ENCODE data around the gene PDCD2L. TPM values are rescaled to one million over a fixed set of nuclear protein-coding genes. Genes with fewer than 3 reads are reported as not detected.

The PDCD2L gene, protein sequence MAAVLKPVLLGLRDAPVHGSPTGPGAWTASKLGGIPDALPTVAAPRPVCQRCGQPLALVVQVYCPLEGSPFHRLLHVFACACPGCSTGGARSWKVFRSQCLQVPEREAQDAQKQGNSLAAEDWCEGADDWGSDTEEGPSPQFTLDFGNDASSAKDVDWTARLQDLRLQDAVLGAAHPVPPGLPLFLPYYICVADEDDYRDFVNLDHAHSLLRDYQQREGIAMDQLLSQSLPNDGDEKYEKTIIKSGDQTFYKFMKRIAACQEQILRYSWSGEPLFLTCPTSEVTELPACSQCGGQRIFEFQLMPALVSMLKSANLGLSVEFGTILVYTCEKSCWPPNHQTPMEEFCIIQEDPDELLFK
- total RNA-seq = 10 to 100 TPM; 24.8 to 34.1 TPM

DNA sequence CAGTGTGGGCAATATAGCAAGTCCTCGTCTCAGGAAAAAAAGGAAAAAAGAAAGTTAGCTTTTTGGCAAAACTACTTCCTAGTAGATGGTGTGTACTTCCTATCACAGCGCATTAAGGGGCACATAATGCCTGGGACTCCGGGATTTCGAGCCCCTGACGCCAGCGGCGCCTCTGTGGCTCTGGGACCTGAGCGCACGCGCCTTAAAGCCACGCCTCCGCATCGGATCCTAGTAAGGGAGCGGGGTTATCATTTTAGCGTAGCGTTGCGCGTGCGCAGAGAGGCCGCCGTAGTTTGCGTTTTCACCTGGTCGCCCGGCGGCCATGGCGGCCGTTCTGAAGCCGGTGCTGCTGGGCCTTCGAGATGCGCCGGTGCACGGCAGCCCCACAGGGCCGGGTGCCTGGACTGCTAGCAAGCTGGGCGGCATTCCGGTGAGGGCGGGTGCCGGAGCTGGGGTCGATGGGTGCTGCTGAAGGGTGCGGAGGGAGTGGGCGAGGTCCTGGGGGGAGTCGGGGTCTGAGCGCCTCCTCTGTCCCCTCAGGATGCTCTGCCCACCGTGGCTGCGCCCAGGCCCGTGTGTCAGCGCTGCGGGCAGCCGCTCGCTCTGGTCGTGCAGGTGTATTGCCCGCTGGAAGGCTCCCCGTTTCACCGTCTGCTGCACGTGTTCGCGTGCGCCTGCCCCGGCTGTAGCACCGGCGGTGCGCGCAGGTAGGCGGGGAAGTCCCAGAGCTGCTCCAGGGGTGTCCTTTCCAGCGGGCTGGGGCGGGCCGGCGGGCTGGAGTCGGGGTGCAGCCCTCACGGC, at the start of gene PDCD2L:
Gene PDCD2L, plus strand, starts transcription at position 291 of the 801 bp plus-strand sequence. Its CDS starts 32 bp downstream, at position 323.
- Mint-ChIP-seq H3K4me3 (peak within 1 kb of the TSS; percentile 87), H3K27ac (peak within 1 kb of the TSS; percentile 71), H3K36me3 (ENCODE audit: low read depth) (peaks cover 19% of the 10 kb centered on the region), H3K4me1 (ENCODE audit: low read depth) (peaks cover 24% of the 10 kb centered on the region), H3K9me3 (no peaks in the 10 kb centered on the region), H3K27me3 (ENCODE audit: low read depth) (no peaks in the 10 kb centered on the region)
- peak; percentile 96 for DNase-seq
- CTCF ChIA-PET = no interaction called here
- intact Hi-C loops (cut with micrococcal nuclease) = loop anchor here (1.0 to 2.0 kb wide), 4 partner anchors 24 to 232 kb away; partner anchors contain the start of genes GPI, LSM14A and UBA2

DNA sequence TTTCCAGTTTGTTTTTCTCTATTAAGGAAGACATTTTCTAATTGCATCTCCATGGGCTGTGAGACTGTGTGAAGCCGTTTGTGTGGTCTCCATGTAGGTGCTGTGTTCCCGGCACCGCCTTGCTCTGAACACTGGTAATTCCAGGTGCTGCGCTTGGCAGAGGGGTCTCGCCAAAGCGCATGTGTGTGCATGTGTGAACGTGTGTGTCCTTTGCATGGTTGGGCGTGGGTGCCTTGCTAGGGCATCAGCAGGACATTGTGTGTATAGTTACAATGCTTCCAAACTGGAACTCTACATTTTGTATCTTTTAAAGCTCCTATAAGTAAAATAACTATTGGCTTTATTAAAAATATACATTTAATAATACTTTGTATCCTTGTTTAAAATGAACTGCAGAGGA, 49.0 kb upstream of the PDCD2L start:
- no peak overlapping the region for H3K4me3 Mint-ChIP-seq

DNA sequence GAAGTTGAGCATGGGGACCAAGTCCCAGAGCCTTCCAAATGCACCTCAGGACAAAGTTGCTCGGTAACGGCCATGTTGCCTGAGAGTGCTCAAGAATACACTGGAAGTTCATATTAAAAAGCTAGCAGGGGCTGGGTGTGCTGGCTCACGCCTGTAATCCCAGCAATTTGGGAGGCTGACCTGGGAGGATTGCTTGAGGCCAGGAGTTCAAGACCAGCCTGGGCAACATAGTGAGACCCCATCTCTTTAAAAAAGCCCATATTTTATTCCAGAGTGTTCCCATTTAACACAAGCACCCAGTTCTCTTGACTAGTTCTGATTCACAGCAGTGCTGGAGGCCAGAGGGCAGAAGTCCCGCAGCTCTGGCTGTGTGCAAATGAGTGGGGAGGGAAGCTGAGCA, 47.3 kb upstream of the PDCD2L start:
- intact Hi-C loops (cut with micrococcal nuclease) = no loop called here
- no peak for DNase-seq
- CTCF ChIA-PET = interaction anchor here (0.5 to 1.4 kb wide), 3 partner anchors 8 to 143 kb away, joined by 3 to 7 read pairs (median 3); partner anchors contain the start of gene GPI
- H3K9me3 Mint-ChIP-seq = no peaks in the 10 kb centered on the region
- peaks cover 2% of the 10 kb centered on the region for H3K36me3 Mint-ChIP-seq (ENCODE audit: low read depth)
- peak overlapping the region; percentile 24 for H3K27ac Mint-ChIP-seq
- H3K4me3 Mint-ChIP-seq = no peak overlapping the region
- peaks cover 25% of the 10 kb centered on the region for H3K4me1 Mint-ChIP-seq (ENCODE audit: low read depth)
- no peaks in the 10 kb centered on the region for H3K27me3 Mint-ChIP-seq (ENCODE audit: low read depth)

More for the DNA sequence above, 49.0 kb upstream of the PDCD2L start:
- intact Hi-C loops (cut with micrococcal nuclease) = no loop called here
- Mint-ChIP-seq H3K36me3 (ENCODE audit: low read depth) (peaks cover 2% of the 10 kb centered on the region), H3K9me3 (no peaks in the 10 kb centered on the region), H3K27me3 (ENCODE audit: low read depth) (no peaks in the 10 kb centered on the region), H3K27ac (no peak overlapping the region), H3K4me1 (ENCODE audit: low read depth) (peaks cover 30% of the 10 kb centered on the region)
- CTCF ChIA-PET = interaction anchor here (1.3 kb wide), 1 partner anchor 9 kb away, joined by 5 read pairs; no protein-coding TSS in a partner anchor
- no peak for DNase-seq

DNA sequence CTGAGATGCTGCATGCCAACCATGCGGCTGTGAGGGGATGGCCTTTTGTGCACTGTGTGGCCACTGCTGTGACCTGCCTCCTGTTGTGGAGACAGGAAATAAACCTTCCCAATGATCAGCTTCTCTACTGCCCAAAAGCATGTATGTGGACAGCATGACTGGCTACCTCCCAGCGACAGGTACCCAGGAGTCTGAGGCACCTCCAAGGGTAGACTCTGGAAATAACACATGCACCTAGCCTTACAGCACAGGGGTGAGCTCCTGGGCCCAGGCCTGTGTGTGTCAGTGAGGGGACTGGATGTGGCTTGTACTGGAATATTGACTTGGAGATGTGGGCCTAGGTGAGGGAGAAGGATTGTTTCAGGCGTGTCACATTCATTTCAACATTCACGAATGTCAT, 46.8 kb upstream of the PDCD2L start:
- CTCF ChIA-PET = interaction anchor here (0.5 to 1.4 kb wide), 3 partner anchors 8 to 142 kb away, joined by 3 to 7 read pairs (median 3); partner anchors contain the start of gene GPI
- H3K4me3 Mint-ChIP-seq = peak overlapping the region; percentile 80
- DNase-seq = no peak
- H3K4me1 Mint-ChIP-seq (ENCODE audit: low read depth) = peaks cover 25% of the 10 kb centered on the region
- no peaks in the 10 kb centered on the region for H3K9me3 Mint-ChIP-seq
- no peak overlapping the region for H3K27ac Mint-ChIP-seq
- intact Hi-C loops (cut with micrococcal nuclease) = no loop called here
- H3K27me3 Mint-ChIP-seq (ENCODE audit: low read depth) = no peaks in the 10 kb centered on the region
- peaks cover 2% of the 10 kb centered on the region for H3K36me3 Mint-ChIP-seq (ENCODE audit: low read depth)

DNA sequence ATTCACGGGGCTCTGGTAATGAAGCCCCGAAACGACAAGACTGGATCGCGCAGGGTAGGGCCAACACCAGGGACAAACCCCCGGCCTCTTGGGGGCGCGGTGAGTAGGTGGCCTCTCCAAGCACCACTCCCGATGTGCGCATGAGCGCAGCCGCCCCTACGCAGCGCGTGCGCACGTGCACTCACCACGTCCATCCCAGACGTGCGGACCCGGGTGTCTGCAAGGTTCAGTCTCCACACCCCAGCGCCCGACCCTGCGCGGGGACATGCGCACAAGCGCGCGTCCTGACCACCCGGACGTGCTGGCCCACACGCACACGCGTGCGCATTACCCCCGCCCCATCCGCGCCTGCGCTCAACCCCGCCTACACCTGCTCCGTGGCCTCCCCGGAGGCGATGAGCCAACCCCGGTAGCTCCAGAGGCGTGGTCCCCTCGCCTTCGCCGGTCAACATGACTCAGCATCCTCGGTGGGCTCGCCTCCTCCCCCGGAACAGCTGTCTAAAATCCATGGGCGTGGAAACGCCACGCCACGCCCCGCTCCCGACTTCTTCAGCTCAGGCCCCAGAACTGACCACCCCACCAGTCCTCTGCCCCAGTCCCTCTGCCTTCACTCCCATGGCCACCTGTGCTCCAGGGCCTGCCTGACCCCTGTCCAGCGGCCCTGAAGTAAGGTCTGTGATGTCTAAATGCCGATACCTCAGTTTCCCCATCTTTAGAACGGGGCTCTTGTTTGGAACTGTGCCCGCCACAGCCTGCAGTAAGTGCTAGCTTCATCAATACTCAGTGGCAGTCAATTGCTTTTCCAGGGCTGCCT, 44.9 kb upstream of the PDCD2L start:
- no peaks in the 10 kb centered on the region for H3K9me3 Mint-ChIP-seq
- CTCF ChIA-PET = interaction anchor here (0.6 to 1.0 kb wide), 2 partner anchors 13 to 26 kb away, joined by 5 to 6 read pairs; no protein-coding TSS in a partner anchor
- peak overlapping the region; percentile 80 for H3K4me3 Mint-ChIP-seq
- intact Hi-C loops (cut with micrococcal nuclease) = loop anchor here (1.0 to 2.0 kb wide), 5 partner anchors 9 to 642 kb away; no protein-coding TSS in a partner anchor
- DNase-seq = peak; percentile 96
- H3K27ac Mint-ChIP-seq = peak overlapping the region; percentile 93
- peaks cover 35% of the 10 kb centered on the region for H3K4me1 Mint-ChIP-seq (ENCODE audit: low read depth)
- H3K36me3 Mint-ChIP-seq (ENCODE audit: low read depth) = peaks cover 2% of the 10 kb centered on the region
- no peaks in the 10 kb centered on the region for H3K27me3 Mint-ChIP-seq (ENCODE audit: low read depth)

DNA sequence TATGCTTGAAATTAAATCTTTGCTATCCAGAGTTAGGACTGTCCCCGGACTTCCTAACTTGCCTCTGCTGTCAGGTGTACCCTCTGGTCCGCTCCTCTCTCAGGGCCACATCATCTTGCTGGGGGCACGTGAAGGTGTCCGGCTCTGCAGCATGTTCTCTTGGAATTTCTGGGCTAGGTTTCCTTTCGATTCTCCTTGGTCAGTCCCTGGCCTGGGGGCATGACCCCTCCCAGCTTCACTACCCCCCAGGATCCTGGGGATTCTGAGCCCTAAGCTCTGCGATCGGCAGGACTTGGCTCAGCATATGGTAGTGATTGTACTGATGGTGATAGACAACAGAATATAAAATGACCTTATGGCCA, 44.3 kb upstream of the PDCD2L start:
- intact Hi-C loops (cut with micrococcal nuclease) = loop anchor here (1.0 to 2.0 kb wide), 5 partner anchors 10 to 641 kb away; no protein-coding TSS in a partner anchor

DNA sequence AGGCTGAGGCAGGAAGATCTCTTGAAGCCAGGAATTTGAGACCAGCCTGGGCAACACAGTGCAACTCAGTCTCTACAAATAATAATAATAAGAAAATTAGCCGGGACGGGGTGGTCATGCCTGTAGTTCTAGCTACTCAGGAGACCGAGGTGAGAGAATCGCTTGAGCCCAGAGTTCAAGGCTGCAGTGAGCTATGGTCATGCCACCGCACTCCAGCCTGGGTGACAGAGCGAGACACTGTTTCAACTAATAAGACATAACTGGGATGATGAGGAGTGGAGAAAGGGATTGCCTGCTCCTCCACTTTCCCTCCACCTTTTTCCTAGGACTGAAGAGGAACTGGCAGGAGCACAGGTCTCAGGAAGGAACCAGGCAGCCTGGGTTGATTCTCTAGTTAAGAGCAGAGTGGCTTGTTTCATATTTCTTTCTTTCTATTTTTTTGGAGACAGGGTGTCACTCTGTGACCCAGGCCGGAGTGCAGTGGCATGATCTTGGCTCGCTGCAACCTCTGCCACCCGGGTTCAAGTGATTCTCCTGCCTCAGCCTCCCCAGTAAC, 43.8 kb upstream of the PDCD2L start:
- H3K4me1 Mint-ChIP-seq (ENCODE audit: low read depth) = peaks cover 40% of the 10 kb centered on the region
- peak overlapping the region; percentile 93 for H3K27ac Mint-ChIP-seq
- peak overlapping the region; percentile 80 for H3K4me3 Mint-ChIP-seq
- H3K36me3 Mint-ChIP-seq (ENCODE audit: low read depth) = peaks cover under 1% of the 10 kb centered on the region
- intact Hi-C loops (cut with micrococcal nuclease) = no loop called here
- H3K9me3 Mint-ChIP-seq = no peaks in the 10 kb centered on the region
- CTCF ChIA-PET = no interaction called here
- no peak for DNase-seq
- no peaks in the 10 kb centered on the region for H3K27me3 Mint-ChIP-seq (ENCODE audit: low read depth)

More for the DNA sequence above, 44.3 kb upstream of the PDCD2L start:
- DNase-seq = no peak
- CTCF ChIA-PET = interaction anchor here (0.6 kb wide), 1 partner anchor 25 kb away, joined by 6 read pairs; no protein-coding TSS in a partner anchor
- Mint-ChIP-seq H3K9me3 (no peaks in the 10 kb centered on the region), H3K27me3 (ENCODE audit: low read depth) (no peaks in the 10 kb centered on the region), H3K4me3 (peak overlapping the region; percentile 80), H3K27ac (peak overlapping the region; percentile 93), H3K36me3 (ENCODE audit: low read depth) (no peaks in the 10 kb centered on the region), H3K4me1 (ENCODE audit: low read depth) (peaks cover 40% of the 10 kb centered on the region)

DNA sequence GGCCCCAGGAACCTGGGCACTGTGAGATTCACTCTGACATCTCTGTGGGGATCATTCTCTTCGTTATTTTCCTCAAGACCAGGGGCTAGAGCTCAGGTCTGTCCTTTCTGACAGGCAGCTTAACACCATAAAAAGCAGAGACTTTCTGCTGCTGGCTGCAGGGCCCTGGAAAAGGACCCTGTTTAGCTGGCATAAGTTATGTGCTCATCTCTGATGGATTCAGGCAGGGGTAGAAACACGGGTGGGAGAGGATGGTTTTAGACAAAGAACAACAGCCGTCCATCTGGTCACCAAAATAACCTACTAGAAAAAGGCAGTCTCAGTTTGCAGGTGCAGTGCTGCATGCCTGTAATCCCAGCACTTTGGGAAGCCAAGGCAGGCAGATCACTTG, 41.5 kb upstream of the PDCD2L start:
- peaks cover 58% of the 10 kb centered on the region for H3K4me1 Mint-ChIP-seq (ENCODE audit: low read depth)
- H3K9me3 Mint-ChIP-seq = no peaks in the 10 kb centered on the region
- intact Hi-C loops (cut with micrococcal nuclease) = no loop called here
- no peak overlapping the region for H3K27ac Mint-ChIP-seq
- H3K36me3 Mint-ChIP-seq (ENCODE audit: low read depth) = peaks cover 20% of the 10 kb centered on the region
- no peaks in the 10 kb centered on the region for H3K27me3 Mint-ChIP-seq (ENCODE audit: low read depth)
- CTCF ChIA-PET = interaction anchor here (2.7 kb wide), 1 partner anchor 16 kb away, joined by 10 read pairs; no protein-coding TSS in a partner anchor
- no peak overlapping the region for H3K4me3 Mint-ChIP-seq
- no peak for DNase-seq

DNA sequence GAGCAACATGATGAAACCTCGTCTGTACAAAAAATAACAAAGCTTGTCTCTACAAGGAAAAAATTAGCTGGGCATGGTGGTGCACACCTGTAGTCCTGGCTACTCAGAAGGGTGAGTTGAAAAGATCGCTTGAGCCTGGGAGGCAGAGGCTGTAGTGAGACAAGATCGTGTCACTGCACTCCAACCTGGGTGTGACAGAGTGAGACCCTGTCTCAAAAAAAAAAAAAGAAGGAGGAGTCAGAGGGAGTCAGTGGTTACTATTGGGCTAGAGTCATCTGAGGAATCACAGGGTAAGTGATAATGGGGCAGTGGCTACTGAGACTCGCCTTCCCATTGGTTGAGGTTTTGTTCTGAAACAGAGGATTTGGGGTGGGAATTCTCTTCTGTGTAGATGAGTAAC, 41.1 kb upstream of the PDCD2L start:
- Mint-ChIP-seq H3K9me3 (no peaks in the 10 kb centered on the region), H3K27me3 (ENCODE audit: low read depth) (no peaks in the 10 kb centered on the region), H3K4me1 (ENCODE audit: low read depth) (peaks cover 55% of the 10 kb centered on the region), H3K4me3 (no peak overlapping the region), H3K27ac (no peak overlapping the region), H3K36me3 (ENCODE audit: low read depth) (peaks cover 20% of the 10 kb centered on the region)
- CTCF ChIA-PET = interaction anchor here (2.7 kb wide), 1 partner anchor 17 kb away, joined by 10 read pairs; no protein-coding TSS in a partner anchor
- no peak for DNase-seq
- intact Hi-C loops (cut with micrococcal nuclease) = no loop called here

DNA sequence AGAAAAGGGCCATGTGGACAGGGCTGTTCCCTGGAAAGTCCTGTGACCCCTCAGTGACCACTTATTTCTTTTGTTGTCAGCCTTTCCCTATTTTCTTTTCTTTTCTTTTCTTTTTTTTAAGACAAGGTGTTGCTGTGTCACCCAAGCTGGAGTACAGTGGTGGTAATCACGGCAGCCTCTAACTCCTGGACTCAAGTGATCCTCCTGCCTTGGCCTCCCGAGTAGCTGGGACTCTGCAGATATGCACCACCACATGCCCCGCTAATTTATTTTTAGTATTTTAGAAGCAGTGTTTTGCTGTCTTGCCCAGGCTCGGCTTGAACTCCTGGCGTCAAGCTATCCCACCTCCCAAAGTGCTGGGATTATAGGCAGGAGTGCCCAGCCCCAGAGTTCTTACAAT, 40.3 kb upstream of the PDCD2L start:
- H3K27me3 Mint-ChIP-seq (ENCODE audit: low read depth) = no peaks in the 10 kb centered on the region
- no peaks in the 10 kb centered on the region for H3K9me3 Mint-ChIP-seq
- intact Hi-C loops (cut with micrococcal nuclease) = loop anchor here (2.0 kb wide), 3 partner anchors 41 to 637 kb away; partner anchors contain the start of genes GRAMD1A, PDCD2L and UBA2

DNA sequence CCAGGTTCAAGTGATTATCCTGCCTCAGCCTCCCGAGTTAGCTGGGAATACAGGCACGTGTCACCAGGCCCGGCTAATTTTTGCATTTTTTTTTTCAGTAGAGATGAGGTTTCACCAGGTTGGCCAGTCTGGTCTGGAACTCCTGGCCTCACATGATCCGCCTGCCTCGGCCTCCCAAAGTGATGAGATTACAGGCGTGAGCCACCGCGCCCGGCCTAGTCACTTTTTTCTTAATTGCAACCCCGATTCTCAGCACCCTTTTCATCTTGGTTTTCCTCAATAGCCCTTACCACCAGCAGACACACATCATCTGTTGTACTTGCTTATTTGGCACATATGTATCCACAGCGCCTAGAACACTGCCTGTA, 39.8 kb upstream of the PDCD2L start:
- no peak for DNase-seq
- no peaks in the 10 kb centered on the region for H3K9me3 Mint-ChIP-seq
- H3K27me3 Mint-ChIP-seq (ENCODE audit: low read depth) = no peaks in the 10 kb centered on the region
- intact Hi-C loops (cut with micrococcal nuclease) = loop anchor here (2.0 kb wide), 3 partner anchors 40 to 636 kb away; partner anchors contain the start of genes GRAMD1A, PDCD2L and UBA2
- H3K4me1 Mint-ChIP-seq (ENCODE audit: low read depth) = peaks cover 48% of the 10 kb centered on the region
- H3K4me3 Mint-ChIP-seq = peak overlapping the region; percentile 94
- H3K36me3 Mint-ChIP-seq (ENCODE audit: low read depth) = peaks cover 27% of the 10 kb centered on the region
- CTCF ChIA-PET = interaction anchor here (1.0 to 2.7 kb wide), 3 partner anchors 18 to 67 kb away, joined by 3 to 10 read pairs (median 3); no protein-coding TSS in a partner anchor
- peak overlapping the region; percentile 46 for H3K27ac Mint-ChIP-seq

More for the DNA sequence above, 40.3 kb upstream of the PDCD2L start:
- Mint-ChIP-seq H3K4me1 (ENCODE audit: low read depth) (peaks cover 49% of the 10 kb centered on the region), H3K27ac (no peak overlapping the region), H3K4me3 (peak overlapping the region; percentile 94), H3K36me3 (ENCODE audit: low read depth) (peaks cover 23% of the 10 kb centered on the region)
- CTCF ChIA-PET = interaction anchor here (1.0 to 2.7 kb wide), 2 partner anchors 17 to 68 kb away, joined by 3 to 10 read pairs; no protein-coding TSS in a partner anchor
- DNase-seq = no peak
